ENCODE data around the gene DMRT1.
A peak's percentile ranks its signal among the peaks of the same experiment; 100 is the strongest.

DMRT1 gene

DNA sequence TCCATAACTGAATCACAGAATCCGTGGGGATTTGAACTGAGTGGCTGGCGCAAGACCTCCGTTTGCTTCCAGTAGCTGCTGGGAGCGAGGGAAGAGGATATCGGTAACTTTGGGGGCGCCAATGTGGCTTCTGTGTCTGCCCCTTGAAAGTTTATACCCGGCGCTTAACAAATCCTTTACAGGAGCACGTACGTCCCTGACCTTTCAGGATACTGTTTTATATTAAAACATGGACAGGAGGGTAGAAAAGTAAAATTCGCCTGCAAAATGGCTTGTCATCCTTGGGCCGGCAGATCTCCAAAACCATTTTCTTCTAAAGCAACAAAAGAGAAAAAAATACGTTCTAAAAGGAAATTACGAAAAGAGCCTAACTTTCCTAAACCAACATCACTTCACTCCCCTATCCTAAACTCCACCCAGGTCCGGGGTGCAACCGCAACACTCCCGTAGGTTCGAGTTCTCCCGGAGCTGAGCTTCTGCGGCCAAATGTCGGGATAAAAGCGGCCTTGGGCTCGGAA, 134.3 kb downstream of the DMRT1 start:
- H3K27me3 ChIP-seq (ENCODE audit: control insufficient read depth, insufficient read depth, low read length): no peaks in the 10 kb centered on the region
- no peaks in the 10 kb centered on the region for H3K9me3 ChIP-seq (ENCODE audit: control insufficient read depth, low read length)
- H3K27ac ChIP-seq: peak overlapping the region; percentile 97
- H3K9ac ChIP-seq: no peak overlapping the region
- H3K4me3 ChIP-seq (ENCODE audit: low read depth, low read length): peak overlapping the region; percentile 83
- H3K36me3 ChIP-seq (ENCODE audit: control insufficient read depth, insufficient read depth, low read length): no peaks in the 10 kb centered on the region
- peak overlapping the region; percentile 74 for H3K4me2 ChIP-seq (ENCODE audit: low read length)
- H3K79me2 ChIP-seq: no peaks in the 10 kb centered on the region
- H2AFZ ChIP-seq: peak overlapping the region; percentile 79
- TF ChIP-seq CTCF (IDR thresholded peaks at IDR 0.05): no peak
- no peaks in the 10 kb centered on the region for H3K4me1 ChIP-seq

DNA sequence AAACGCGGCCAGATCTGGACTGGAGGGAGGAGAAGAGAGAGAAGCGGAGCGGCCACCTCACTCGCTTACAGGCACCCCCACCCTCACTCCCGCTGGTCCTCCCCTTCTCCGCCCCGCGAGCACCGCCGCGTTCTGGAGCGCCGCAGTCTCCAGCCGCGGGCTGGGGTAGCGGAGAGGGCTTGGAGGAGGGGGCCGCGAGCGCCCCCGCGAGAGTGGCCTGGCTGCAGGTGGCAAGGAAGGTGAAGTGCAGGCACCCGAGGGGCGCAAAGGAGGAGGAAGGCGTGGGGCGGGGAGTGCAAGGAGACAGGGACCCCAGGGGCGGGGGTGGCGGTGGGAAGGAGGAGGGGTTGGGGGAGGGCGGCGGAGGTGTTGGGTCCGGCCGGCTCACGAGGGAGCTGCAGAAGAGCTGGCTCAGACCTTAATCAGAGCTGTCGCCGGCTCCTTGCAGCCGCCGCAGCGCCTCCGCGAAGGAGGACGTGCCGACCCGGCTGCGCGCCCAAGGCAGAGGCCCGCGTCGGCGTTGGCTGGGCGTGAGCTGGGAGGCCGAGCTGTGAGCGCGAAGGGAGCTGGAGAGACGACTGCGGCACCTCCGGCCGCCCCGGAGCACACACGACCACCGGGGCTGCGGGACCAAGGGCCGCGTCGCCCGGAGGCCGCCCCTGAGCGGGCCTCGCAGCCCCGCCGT, 134.9 kb downstream of the DMRT1 start, which contains the start of gene DMRT3:
TSS of gene DMRT3 (plus strand) at position 398 of the 685 bp plus-strand sequence. CDS start 347 bp downstream, outside the sequence.
- Histone ChIP-seq H3K36me3 (ENCODE audit: control insufficient read depth, insufficient read depth, low read length) (no peaks in the 10 kb centered on the region), H2AFZ (peak within 1 kb of the TSS; percentile 79), H3K9ac (peak within 1 kb of the TSS; percentile 94), H3K79me2 (no peaks in the 10 kb centered on the region), H3K27ac (peak within 1 kb of the TSS; percentile 97), H3K27me3 (ENCODE audit: control insufficient read depth, insufficient read depth, low read length) (no peaks in the 10 kb centered on the region), H3K4me1 (peaks cover 3% of the 10 kb centered on the region), H3K9me3 (ENCODE audit: control insufficient read depth, low read length) (no peaks in the 10 kb centered on the region), H3K4me2 (ENCODE audit: low read length) (peak within 1 kb of the TSS; percentile 91), H3K4me3 (ENCODE audit: low read depth, low read length) (peak within 1 kb of the TSS; percentile 83)
- no peak for TF ChIP-seq CTCF (IDR thresholded peaks at IDR 0.05)

DNA sequence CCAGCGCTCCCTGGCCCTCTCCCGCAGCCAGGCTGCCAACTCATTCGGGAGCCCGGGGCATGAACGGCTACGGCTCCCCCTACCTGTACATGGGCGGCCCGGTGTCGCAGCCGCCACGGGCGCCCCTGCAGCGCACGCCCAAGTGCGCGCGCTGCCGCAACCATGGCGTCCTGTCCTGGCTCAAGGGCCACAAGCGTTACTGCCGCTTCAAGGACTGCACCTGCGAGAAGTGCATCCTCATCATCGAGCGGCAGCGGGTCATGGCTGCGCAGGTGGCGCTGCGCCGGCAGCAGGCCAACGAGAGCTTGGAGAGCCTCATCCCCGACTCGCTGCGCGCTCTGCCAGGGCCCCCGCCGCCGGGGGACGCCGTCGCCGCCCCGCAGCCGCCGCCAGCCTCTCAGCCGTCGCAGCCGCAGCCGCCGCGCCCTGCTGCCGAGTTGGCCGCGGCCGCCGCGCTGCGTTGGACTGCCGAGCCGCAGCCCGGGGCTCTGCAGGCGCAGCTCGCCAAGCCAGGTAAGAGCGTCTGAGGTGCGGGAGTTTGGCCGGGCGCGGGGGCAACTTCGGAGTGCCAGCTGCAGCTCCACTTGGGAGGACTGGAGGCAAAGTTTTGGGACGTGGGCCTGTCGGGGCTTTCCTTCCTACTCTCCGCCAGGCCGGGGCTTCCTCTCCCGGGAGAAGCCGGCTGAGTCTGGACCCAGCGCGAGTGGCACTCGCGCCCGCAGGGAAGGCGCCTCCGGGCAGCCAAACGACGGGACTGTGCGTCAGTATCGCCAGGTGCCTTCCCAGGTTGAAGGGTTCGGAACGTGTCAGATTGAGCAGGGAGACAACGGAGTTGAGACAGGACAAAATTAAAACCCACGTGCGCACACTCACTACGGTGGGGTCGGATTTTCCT, 135.7 kb downstream of the DMRT1 start:
- Histone ChIP-seq H3K4me3 (ENCODE audit: low read depth, low read length) (peak overlapping the region; percentile 83), H3K9ac (peak overlapping the region; percentile 94), H3K79me2 (peaks cover 3% of the 10 kb centered on the region), H3K27ac (peak overlapping the region; percentile 97), H2AFZ (peak overlapping the region; percentile 79), H3K4me2 (ENCODE audit: low read length) (peak overlapping the region; percentile 91), H3K4me1 (peaks cover 9% of the 10 kb centered on the region), H3K27me3 (ENCODE audit: control insufficient read depth, insufficient read depth, low read length) (no peaks in the 10 kb centered on the region), H3K36me3 (ENCODE audit: control insufficient read depth, insufficient read depth, low read length) (no peaks in the 10 kb centered on the region), H3K9me3 (ENCODE audit: control insufficient read depth, low read length) (no peaks in the 10 kb centered on the region)
- TF ChIP-seq CTCF (IDR thresholded peaks at IDR 0.05): peak; percentile 21

DNA sequence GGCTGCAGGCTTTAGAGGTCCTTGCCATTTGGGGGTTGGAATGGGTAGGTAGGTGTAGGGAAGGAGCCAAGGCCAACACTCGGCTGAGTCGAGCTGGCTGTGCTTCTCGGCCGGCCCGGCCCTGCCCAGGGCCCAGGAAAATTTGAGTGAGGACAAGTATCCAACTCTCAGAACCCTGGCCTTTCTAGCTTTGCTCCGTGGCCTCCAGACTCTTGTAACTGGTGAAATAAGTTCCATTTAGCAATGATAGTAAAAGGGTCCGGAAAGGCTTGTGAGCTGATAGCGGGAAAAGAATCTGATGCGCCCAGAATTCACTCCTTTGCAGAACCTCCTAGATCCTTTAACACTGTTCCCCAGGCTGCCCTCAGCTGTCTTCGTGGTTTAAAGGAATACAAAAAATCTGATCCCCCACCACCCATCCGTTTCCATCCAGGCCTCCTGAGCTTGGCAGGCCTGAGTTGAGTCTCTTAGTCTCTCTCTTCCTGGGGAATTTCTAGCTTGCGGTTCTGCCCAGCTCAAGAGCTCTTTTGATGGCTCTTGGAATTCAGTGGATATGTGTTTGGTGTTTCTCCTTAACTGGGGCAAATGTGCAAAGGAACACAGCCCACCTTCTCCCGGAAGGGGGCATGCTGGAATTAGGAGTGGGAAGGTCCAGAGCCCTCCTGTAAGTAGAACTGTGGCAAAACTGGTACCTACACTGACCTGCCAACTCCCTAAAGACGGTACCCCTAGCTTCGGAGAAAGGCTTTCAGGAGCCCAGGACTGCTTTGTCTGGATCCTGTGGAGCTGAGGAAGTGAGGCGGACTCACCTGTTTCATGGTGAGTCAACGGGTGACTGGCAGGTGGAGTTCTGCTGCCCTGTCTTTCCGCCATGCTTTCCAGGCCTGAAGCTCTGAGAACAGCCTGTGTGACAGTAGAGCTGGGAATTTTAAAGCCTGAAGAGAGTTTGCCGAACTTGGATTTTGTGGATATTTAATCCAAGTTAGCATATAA, 136.6 kb downstream of the DMRT1 start:
- peaks cover 3% of the 10 kb centered on the region for H3K79me2 ChIP-seq
- peaks cover 16% of the 10 kb centered on the region for H3K4me1 ChIP-seq
- peak; percentile 20 for TF ChIP-seq CTCF (IDR thresholded peaks at IDR 0.05)
- no peaks in the 10 kb centered on the region for H3K36me3 ChIP-seq (ENCODE audit: control insufficient read depth, insufficient read depth, low read length)
- peak overlapping the region; percentile 83 for H3K4me3 ChIP-seq (ENCODE audit: low read depth, low read length)
- peak overlapping the region; percentile 91 for H3K4me2 ChIP-seq (ENCODE audit: low read length)
- no peaks in the 10 kb centered on the region for H3K9me3 ChIP-seq (ENCODE audit: control insufficient read depth, low read length)
- no peaks in the 10 kb centered on the region for H3K27me3 ChIP-seq (ENCODE audit: control insufficient read depth, insufficient read depth, low read length)
- H2AFZ ChIP-seq: peak overlapping the region; percentile 50
- peak overlapping the region; percentile 53 for H3K9ac ChIP-seq
- H3K27ac ChIP-seq: peak overlapping the region; percentile 97
